GM18499 (cell line): ENCODE results near the gene FMN1.

Experiments used
- ATAC-seq: cut with Tn5 transposase; IDR thresholded peaks from one replicate; pipeline ENCODE4 v1.9.1; 2021; ENCODE audit warnings: moderate number of reproducible peaks; ENCODE audit not compliant: insufficient read depth, unreplicated experiment

The FMN1 gene

DNA sequence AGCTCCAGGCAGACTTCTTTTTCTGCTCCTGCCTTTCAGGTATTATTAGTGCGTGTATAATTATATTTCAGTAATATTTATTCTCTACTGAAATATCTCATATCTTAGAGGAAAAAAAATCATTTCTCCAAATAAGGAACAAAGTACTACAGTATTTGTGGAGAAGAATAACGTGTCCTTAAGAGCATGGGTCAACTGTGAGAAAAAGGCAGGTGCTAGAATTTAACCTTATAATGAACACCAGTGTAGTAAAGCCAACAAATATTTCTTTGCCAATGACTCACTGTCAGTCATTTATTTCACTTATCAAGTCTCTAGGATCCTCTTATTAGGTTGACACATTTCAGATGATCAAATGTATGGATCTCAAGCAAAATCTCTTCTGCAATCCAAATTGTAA, 293.3 kb downstream of the FMN1 start:
- ATAC-seq: no peak

DNA sequence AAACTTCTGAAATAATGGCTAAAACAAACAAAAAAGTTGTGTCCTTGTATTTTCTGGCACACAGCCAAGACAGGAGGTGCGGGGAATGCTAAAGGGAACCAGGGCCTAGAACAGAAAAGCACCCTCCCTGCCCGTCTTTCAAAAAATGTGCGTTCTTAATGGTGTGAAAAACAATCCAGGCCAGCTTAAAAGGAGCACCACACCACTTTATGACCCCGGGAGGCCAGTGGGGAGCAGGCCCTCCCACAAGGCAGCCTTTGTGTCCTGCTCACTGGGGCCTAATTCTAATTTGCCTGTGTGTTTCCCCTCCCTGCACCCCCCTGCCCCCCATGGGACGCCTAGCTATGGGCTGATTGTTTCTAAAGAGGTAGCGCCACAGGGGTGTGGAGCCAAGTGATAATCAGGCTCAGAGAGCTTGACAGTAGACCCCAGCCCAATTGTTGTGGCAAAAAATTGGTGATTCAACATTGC, 295.4 kb downstream of the FMN1 start:
- ATAC-seq: no peak

DNA sequence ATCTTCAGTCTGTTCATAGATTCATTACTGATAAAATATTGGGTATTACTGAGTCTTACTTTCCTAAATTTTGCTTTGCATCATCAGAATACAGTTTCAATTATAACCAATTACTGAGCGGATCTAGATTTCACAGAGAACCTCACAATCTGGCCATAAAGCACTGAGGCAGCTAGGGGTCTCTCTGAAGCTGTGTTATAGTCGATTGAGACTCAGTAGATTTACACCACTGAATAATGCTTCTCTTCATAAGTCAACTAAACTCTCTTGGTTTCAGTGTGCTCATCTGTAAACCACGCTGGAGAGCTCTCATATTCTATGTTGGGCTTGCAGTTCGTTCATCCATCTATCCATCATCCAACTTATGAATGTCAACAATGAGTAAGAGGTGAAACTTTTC, 296.1 kb downstream of the FMN1 start:
- ATAC-seq: no peak

GRCh38 chr15:32893421-32893820, 301.1 kb downstream of the FMN1 start:
- ATAC-seq: no peak

- no peak for ATAC-seq
Measured at GRCh38 chr15:32889214-32889613, 305.3 kb downstream of the FMN1 start.

GRCh38 chr15:32888221-32888761, 306.2 kb downstream of the FMN1 start:
- no peak for ATAC-seq

GRCh38 chr15:32887090-32887489, 307.4 kb downstream of the FMN1 start:
- ATAC-seq: no peak

- no peak for ATAC-seq
Measured at GRCh38 chr15:32886459-32886858, 308.1 kb downstream of the FMN1 start.

GRCh38 chr15:32885713-32886112, 308.8 kb downstream of the FMN1 start:
- ATAC-seq: no peak

GRCh38 chr15:32884146-32884545, 310.4 kb downstream of the FMN1 start:
- ATAC-seq: no peak

DNA sequence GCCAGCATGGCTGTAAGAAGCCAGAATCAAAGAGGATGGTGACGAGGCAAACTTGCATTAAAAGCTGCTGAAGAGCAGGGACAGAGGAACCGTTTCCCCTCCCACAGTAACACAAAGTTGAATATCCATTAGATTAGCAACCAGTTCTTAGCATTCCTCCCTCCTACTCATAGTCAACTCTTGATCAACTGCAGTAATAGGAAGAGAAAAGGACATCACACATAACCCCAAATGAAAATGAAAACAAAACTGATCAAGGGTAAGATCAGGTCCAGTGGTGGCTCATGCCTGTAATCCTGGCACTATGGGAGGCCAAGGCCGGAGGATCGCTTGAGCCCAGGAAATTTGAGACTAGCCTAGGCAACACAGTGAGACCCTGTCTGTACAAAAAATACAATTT, 311.6 kb downstream of the FMN1 start:
- no peak for ATAC-seq

DNA sequence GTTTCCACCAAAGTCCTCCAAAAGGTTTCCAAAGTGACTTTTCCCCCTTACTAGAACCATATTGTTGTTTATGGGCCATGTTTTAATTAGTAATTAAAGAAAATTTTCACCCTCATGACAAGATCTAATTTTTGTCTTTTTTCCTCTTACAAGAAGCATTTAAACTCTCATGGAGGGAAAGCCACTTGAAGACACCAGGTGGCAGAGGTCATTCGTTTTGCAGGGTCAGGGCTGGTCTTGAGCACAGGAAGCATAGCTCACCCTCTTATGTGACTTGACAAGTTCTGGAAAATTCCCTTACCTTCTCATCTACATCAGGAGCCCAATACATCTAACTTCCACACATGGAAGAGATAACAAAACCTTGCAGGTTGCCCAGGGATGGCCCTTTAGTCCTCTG, 313.0 kb downstream of the FMN1 start:
- no peak for ATAC-seq

DNA sequence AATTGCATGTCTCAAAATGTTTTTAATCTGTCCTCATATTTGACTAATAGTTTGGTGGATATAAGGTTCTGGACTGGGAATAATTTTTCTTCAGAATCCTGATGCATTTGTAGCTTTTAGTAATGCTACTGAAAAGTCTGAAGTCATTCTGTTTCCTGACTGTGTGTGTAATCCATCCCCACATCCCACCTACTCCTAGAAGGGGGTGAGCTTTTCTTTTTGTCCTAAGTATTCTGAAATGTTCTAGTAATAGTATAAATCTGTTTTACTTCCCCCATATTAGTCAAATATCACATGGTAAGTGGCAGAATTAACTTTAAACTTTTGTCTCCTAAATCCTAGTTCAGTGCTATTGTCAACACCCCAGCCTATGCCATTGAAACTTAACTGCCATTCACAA, 313.9 kb downstream of the FMN1 start:
- no peak for ATAC-seq

DNA sequence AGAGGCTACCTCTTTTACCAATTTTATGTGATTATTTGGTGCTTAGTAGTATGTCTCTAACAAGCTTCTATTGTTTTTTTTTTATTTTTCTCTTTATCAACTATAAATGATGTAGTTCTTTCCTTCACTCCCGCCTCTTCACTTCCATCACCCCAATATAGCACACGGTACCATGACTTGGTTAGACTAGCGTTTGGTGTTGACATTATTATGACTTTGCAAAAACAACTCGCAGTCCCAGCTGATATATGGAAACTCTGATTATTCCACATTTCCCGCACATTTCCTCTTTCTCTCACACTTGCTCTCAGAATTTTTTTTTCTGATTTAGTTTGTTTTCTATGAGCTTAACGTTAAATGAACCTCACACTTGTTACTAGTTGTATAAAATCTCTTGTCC, 314.5 kb downstream of the FMN1 start:
- no peak for ATAC-seq

GRCh38 chr15:32878869-32879805, 315.4 kb downstream of the FMN1 start:
- no peak for ATAC-seq

DNA sequence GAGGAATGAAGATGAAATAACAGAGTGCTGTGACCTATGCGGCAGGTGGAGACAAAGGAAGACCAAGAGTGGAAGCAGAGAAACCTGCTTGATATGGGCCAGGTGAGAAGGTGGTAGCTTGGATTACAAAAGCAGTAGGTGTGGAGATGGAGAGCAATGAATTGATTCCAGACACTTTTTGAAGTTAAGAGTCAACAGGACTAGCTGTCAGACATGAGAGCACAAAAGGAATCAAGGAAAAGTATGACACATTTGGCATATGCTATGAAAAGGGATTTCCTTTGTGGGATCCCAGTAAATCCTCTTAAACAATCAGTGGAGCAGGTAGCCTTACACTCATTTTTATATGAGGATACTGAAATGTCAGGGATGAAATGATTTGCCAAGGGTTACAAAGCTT, 316.2 kb downstream of the FMN1 start:
- ATAC-seq: no peak

- ATAC-seq: no peak
Measured at GRCh38 chr15:32877252-32878019, 317.1 kb downstream of the FMN1 start.

- ATAC-seq: no peak
Measured at GRCh38 chr15:32873284-32874114, 321.0 kb downstream of the FMN1 start.

DNA sequence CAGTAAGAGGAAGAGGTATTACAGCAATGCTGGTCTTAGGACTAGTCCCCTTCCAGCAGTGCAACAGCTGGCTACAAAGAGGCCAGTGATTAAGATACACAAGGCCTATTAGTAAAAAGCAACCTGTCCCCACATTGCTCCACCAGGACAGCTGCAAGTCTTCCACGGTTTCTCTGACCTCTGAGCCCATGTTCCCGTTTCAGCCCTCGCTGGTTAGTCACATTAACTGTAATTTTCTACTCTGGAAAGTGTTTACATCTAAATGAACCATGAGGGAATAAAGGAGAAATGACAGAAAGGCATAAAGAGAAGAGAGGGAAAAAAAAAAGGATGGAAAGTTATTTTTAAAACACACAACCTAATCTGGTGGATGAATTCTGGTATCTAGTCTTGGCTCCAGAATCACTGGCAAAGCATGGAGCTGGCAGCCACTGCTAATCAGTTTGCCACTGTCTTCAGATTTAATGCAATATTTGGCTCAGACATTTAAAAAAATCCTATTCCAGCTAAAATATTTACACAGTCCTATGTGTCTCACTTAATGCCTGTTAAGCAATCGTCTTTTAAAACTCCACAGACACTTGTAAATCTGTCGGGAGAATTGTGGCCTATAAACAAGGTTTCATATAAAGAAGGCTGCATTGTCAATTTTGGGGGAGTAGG, 321.8 kb downstream of the FMN1 start:
- ATAC-seq: no peak

DNA sequence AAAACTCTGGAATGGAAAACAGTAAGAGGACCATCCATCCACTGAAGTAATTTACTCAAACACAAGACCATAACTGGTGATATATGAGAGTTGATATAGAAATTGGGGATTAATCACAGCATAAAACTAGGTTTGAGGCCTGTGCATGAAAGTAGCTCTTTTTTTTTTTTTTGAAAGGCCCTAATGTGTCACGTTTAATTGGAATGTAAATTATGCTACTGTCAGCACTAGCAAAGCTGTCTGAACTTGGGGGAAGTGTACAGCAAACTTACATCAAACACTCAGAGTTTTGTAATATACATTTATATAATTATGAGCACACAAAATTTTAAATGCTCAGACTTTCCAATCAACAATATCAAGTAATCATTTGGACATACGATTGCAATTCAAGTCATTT, 322.6 kb downstream of the FMN1 start:
- no peak for ATAC-seq
